Thyroid gland (tissue), 4 donors: ENCODE data around the gene MED25.
A peak's percentile ranks its signal among the peaks of the same experiment; 100 is the strongest.

Source experiments
- CTCF ChIP-seq, 6 experiments: fragments of 200-600 bp in 3 of 6; fragments of 450-650 bp in 3 of 6; sonication (generic) in 3 of 6; IDR thresholded peaks; one replicate each; pipeline ENCODE4 v1.5.1; 2016 to 2019; ENCODE audit warnings: antibody characterized with exemption in 6 of 6, mild to moderate bottlenecking in 2 of 6, inconsistent platforms in 1 of 6, moderate library complexity in 1 of 6
- POLR2A ChIP-seq, 2 donors: fragments of 450-650 bp; IDR thresholded peaks; one replicate each; pipeline ENCODE4 v1.6.1; 2017; ENCODE audit warnings: antibody characterized with exemption in 2 of 2, mild to moderate bottlenecking in 2 of 2, moderate library complexity in 1 of 2

- TF ChIP-seq CTCF (IDR thresholded peaks at IDR 0.05) (no peak), POLR2A (IDR thresholded peaks at IDR 0.05) (peak in 1 of 2 donors; percentile 41)
Observed at GRCh38 chr19:49876422-49877019, 58.4 kb downstream of the MED25 start.
